K562 treated with DMSO at 1 percent for 12 hours (cell line): ENCODE data around the gene DDX4. TPM values are rescaled to one million over a fixed set of nuclear protein-coding genes. Genes with fewer than 3 reads are reported as not detected.

ENCODE experiments used
- total RNA-seq: library from RNA; unstranded; fragments of 300-600 nt; gene quantifications from 2 replicates; pipeline ENCODE4 v1.2.3, GENCODE V29; 2022; ENCODE audit not compliant: insufficient read depth

Gene DDX4
- not detected in 2 replicates for total RNA-seq

GRCh38 chr5:55737793-55738192 lies at the start of gene DDX4:
Gene DDX4, plus strand, starts transcription at chr5:55738061. Its CDS starts 903 bp downstream, at chr5:55738964.

GRCh38 chr5:55712023-55712859 lies 25.6 kb upstream of the DDX4 start, which contains the start of gene SLC38A9:
Gene SLC38A9, minus strand, starts transcription at chr5:55712324. Its CDS starts 14,366 bp downstream, at chr5:55697958.

GRCh38 chr5:55850839-55851674 lies 113.2 kb downstream of the DDX4 start, which contains the start of gene IL31RA:
Gene IL31RA, plus strand, starts transcription at chr5:55851357. Its CDS starts 214 bp downstream, at chr5:55851571.

Other genes with a start within 250 kb of the DDX4 start
- not detected in 2 replicates for gene PLPP1, start 203.1 kb upstream of the DDX4 start, total RNA-seq
- 5.8 and 23.8 TPM in 2 replicates for gene SLC38A9, start 25.7 kb upstream of the DDX4 start, total RNA-seq
- gene IL31RA, start 113.3 kb downstream of the DDX4 start, total RNA-seq, result not detected in 2 replicates